ENCODE results near the gene ARHGAP36.

GRCh38 chrX:131058136-131058868, at the start of gene ARHGAP36:
- no peak for TF ChIP-seq POLR2AphosphoS5 (IDR thresholded peaks at IDR 0.05; ENCODE audit: borderline replicate concordance, low read depth, low read length)
- TF ChIP-seq EZH2 (IDR thresholded peaks at IDR 0.05) = no peak

All from SK-N-MC (cell line).